Astrocyte (in vitro differentiated cells and primary cell): ENCODE results near the gene PLEKHG2.

Experiments
- CTCF ChIP-seq: IDR thresholded peaks from 2 replicates; pipeline ENCODE4 v1.5.1; 2011; ENCODE audit warnings: low read depth, mild to moderate bottlenecking, inconsistent platforms, low read length, moderate library complexity; ENCODE audit not compliant: insufficient read depth
- EZH2 ChIP-seq: IDR thresholded peaks from 2 replicates; pipeline ENCODE4 v1.6.1; 2012; ENCODE audit warnings: mild to moderate bottlenecking, low read length, inconsistent platforms; ENCODE audit not compliant: insufficient read depth

DNA sequence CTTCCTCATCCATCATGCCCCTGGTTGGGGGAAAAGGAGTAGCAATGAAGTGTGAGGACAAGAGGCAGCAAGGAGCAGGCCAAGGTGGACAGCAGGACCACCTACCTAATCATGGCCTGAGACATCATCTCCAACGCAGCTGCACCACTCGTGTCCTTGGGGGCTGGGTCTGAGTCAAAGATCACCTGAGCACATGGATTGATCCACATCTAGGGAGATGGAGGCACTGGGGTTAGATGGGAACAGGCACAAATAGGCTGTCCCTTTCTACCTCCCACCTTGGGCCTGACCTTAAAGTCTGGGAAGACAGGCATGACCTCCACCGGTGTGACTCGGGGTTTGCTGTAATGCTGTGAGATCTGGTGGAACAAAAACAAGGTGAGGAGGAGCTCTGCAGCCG is 23.8 kb upstream of the PLEKHG2 start:
- TF ChIP-seq CTCF = no peak
- no peak for TF ChIP-seq EZH2
